H1 (cell line): Measurements from ENCODE around the gene TTLL1. TPM values are rescaled to one million over a fixed set of nuclear protein-coding genes. Genes with fewer than 3 reads are reported as not detected.

Experiments used
- CTCF ChIA-PET: fragments of 300-600 bp; sonication (Branson Sonifier 250); formaldehyde crosslinking; loops from one replicate; lab custom pipeline; 2021; ENCODE audit not compliant: partially characterized antibody; lab: Charles Lee
- POLR2A ChIA-PET: fragments of 300-600 bp; sonication (Branson Sonifier 250); formaldehyde crosslinking; loops from one replicate; lab custom pipeline; 2021; ENCODE audit warnings: inconsistent platforms; ENCODE audit not compliant: partially characterized antibody; lab: Charles Lee
- DNase-seq, 2 experiments: peaks; one replicate each; pipeline versions ENCODE4 v3.0.0 to v3.0.0-alpha.2; 2010 to 2022; ENCODE audit warnings: low spot score in 2 of 2, low read depth in 1 of 2, mixed read lengths in 1 of 2
- FAIRE-seq: peaks from 2 replicates; lab custom pipeline; 2011; peaks lifted over from hg19 to GRCh38; lab: Jason Lieb, UNC
- H2AFZ ChIP-seq: 2 replicates; pipeline ENCODE4 v1.8.1; 2012; ENCODE audit warnings: low read length, inconsistent platforms
- H2AK5ac ChIP-seq: 2 replicates; pipeline ENCODE4 v1.6.1; 2013; ENCODE audit warnings: low read depth, low read length
- H2BK120ac ChIP-seq: replicated peaks from 2 replicates; pipeline ENCODE3; 2013; ENCODE audit warnings: low read depth, low read length, inconsistent platforms
- H2BK12ac ChIP-seq: 2 replicates; pipeline ENCODE4 v1.6.1; 2013; ENCODE audit warnings: low read depth, low read length
- H2BK15ac ChIP-seq: 2 replicates; pipeline ENCODE4 v1.6.1; 2013; ENCODE audit warnings: low read length
- H2BK20ac ChIP-seq: 2 replicates; pipeline ENCODE4 v1.6.1; 2013; ENCODE audit warnings: low read length
- H2BK5ac ChIP-seq: 2 replicates; pipeline ENCODE4 v1.6.1; 2013; ENCODE audit warnings: low read depth, low read length
- H3K14ac ChIP-seq: 2 replicates; pipeline ENCODE4 v1.6.1; 2013; ENCODE audit warnings: inconsistent platforms; ENCODE audit not compliant: insufficient read length
- H3K18ac ChIP-seq: 2 replicates; pipeline ENCODE4 v1.6.1; 2013; ENCODE audit warnings: low read length; ENCODE audit errors: extremely low read depth
- H3K23ac ChIP-seq: 2 replicates; pipeline ENCODE4 v1.6.1; 2013; ENCODE audit warnings: inconsistent platforms; ENCODE audit not compliant: insufficient read length
- H3K23me2 ChIP-seq: 2 replicates; pipeline ENCODE4 v1.6.1; 2013; ENCODE audit warnings: low read depth, low read length
- H3K27ac ChIP-seq: 2 replicates; pipeline ENCODE4 v1.6.1; 2011; ENCODE audit warnings: low read depth, low read length, inconsistent platforms
- H3K27me3 ChIP-seq, 4 experiments: replicated peaks in 1 of 4; 1 replicate in 1 of 4; 2 replicates in 3 of 4; pipeline versions ENCODE4 v1.6.1 to v1.8.1; 2011 to 2013; ENCODE audit warnings: low read length in 3 of 4, mild to moderate bottlenecking in 3 of 4, inconsistent platforms in 2 of 4, mixed read lengths in 2 of 4, moderate library complexity in 1 of 4; ENCODE audit not compliant: control insufficient read depth in 3 of 4, insufficient read depth in 3 of 4; ENCODE audit errors: extremely low read depth in 1 of 4
- H3K36me3 ChIP-seq, 4 experiments: 2 replicates each; pipeline versions ENCODE4 v1.6.1 to v1.8.1; 2011 to 2013; ENCODE audit warnings: mild to moderate bottlenecking in 4 of 4, low read length in 3 of 4, moderate library complexity in 2 of 4, control low read depth in 1 of 4, inconsistent platforms in 1 of 4; ENCODE audit not compliant: insufficient read depth in 4 of 4, control insufficient read depth in 2 of 4
- H3K4ac ChIP-seq: replicated peaks from 2 replicates; pipeline ENCODE3; 2013; ENCODE audit warnings: low read length, low read depth, mixed read lengths, inconsistent platforms; ENCODE audit not compliant: insufficient read length
- H3K4me1 ChIP-seq, 4 experiments: replicated peaks in 1 of 4; 1 replicate in 1 of 4; 2 replicates in 3 of 4; pipeline versions ENCODE4 v1.6.1 to v1.8.1; 2011 to 2013; ENCODE audit warnings: low read length in 3 of 4, inconsistent platforms in 2 of 4, mixed read lengths in 1 of 4; ENCODE audit not compliant: insufficient read depth in 4 of 4, control insufficient read depth in 3 of 4
- H3K4me2 ChIP-seq, 2 experiments: 2 replicates each; pipeline versions ENCODE4 v1.6.1 to v1.8.1; 2011 to 2013; ENCODE audit warnings: low read depth in 2 of 2, low read length in 2 of 2, control low read depth in 1 of 2, inconsistent platforms in 1 of 2, mild to moderate bottlenecking in 1 of 2; ENCODE audit not compliant: insufficient read depth in 1 of 2
- H3K4me3 ChIP-seq, 4 experiments: fragments of 200-600, 300-600 bp in 1 of 4; sonication (generic), shearing (Covaris generic), sonication (Bioruptor Twin) in 1 of 4; 2 replicates each; pipeline versions ENCODE4 v1.5.1 to v1.8.1; 2011 to 2016; ENCODE audit warnings: low read length in 4 of 4, low read depth in 3 of 4, control low read depth in 2 of 4, inconsistent platforms in 2 of 4, mild to moderate bottlenecking in 2 of 4, mixed read lengths in 1 of 4, moderate library complexity in 1 of 4; ENCODE audit not compliant: insufficient read depth in 2 of 4; ENCODE audit errors: extremely low read depth in 1 of 4
- H3K56ac ChIP-seq: replicated peaks from 2 replicates; pipeline ENCODE3; 2013; ENCODE audit warnings: low read depth, mild to moderate bottlenecking, mixed read lengths, low read length, inconsistent platforms; ENCODE audit not compliant: insufficient read length
- H3K79me1 ChIP-seq: 2 replicates; pipeline ENCODE4 v1.6.1; 2013; ENCODE audit warnings: low read depth, low read length, control low read depth
- H3K79me2 ChIP-seq, 2 experiments: 2 replicates each; pipeline versions ENCODE4 v1.6.1 to v1.8.1; 2012 to 2013; ENCODE audit warnings: low read length in 2 of 2, mild to moderate bottlenecking in 2 of 2, inconsistent platforms in 1 of 2; ENCODE audit not compliant: insufficient read depth in 2 of 2, control insufficient read depth in 1 of 2
- H3K9ac ChIP-seq, 4 experiments: replicated peaks in 1 of 4; 1 replicate in 1 of 4; 2 replicates in 3 of 4; pipeline versions ENCODE4 v1.6.1 to v1.8.1; 2011 to 2013; ENCODE audit warnings: low read depth in 3 of 4, low read length in 3 of 4, control low read depth in 2 of 4, mild to moderate bottlenecking in 2 of 4, moderate library complexity in 2 of 4, inconsistent platforms in 1 of 4; ENCODE audit errors: extremely low read depth in 1 of 4
- H3K9me3 ChIP-seq, 2 experiments: 2 replicates each; pipeline versions ENCODE4 v1.6.1 to v1.8.1; 2012 to 2013; ENCODE audit warnings: mild to moderate bottlenecking in 2 of 2, moderate library complexity in 2 of 2, control low read depth in 1 of 2, inconsistent platforms in 1 of 2, low read depth in 1 of 2, low read length in 1 of 2, mixed read lengths in 1 of 2; ENCODE audit not compliant: insufficient read depth in 2 of 2
- H4K20me1 ChIP-seq, 2 experiments: replicated peaks in 1 of 2; 2 replicates each; pipeline versions ENCODE3 to v1.8.1; 2011 to 2013; ENCODE audit warnings: inconsistent platforms in 2 of 2, low read length in 2 of 2, mild to moderate bottlenecking in 1 of 2; ENCODE audit not compliant: insufficient read depth in 2 of 2, control insufficient read depth in 1 of 2
- H4K5ac ChIP-seq: 2 replicates; pipeline ENCODE4 v1.6.1; 2013; ENCODE audit warnings: low read length, low read depth, mixed read lengths, inconsistent platforms; ENCODE audit not compliant: insufficient read length
- H4K8ac ChIP-seq: 2 replicates; pipeline ENCODE4 v1.8.0; 2013; ENCODE audit warnings: mild to moderate bottlenecking, moderate library complexity, low read length, inconsistent platforms; ENCODE audit not compliant: insufficient read depth; ENCODE audit errors: extremely low read depth
- H4K91ac ChIP-seq: replicated peaks from 2 replicates; pipeline ENCODE3; 2013; ENCODE audit warnings: low read length, mixed read lengths, inconsistent platforms; ENCODE audit not compliant: insufficient read length
- ASH2L ChIP-seq: fragments of 200-600, 300-600 bp; sonication (generic); IDR thresholded peaks from one replicate; pipeline ENCODE4 v1.7.1; 2017; ENCODE audit warnings: low read length
- ATF3 ChIP-seq: IDR thresholded peaks from 2 replicates; pipeline ENCODE4 v1.6.1; 2011; ENCODE audit warnings: low read depth, mild to moderate bottlenecking, low read length; ENCODE audit not compliant: insufficient read depth
- BACH1 ChIP-seq: IDR thresholded peaks from 2 replicates; pipeline ENCODE4 v1.6.1; 2012; ENCODE audit warnings: low read length, improper control_type of control experiment
- BRCA1 ChIP-seq: IDR thresholded peaks from 2 replicates; pipeline ENCODE4 v1.6.1; 2012; ENCODE audit warnings: low read depth, low read length, improper control_type of control experiment
- E2F6 ChIP-seq: IDR thresholded peaks from 2 replicates; pipeline ENCODE4 v1.6.1; 2012; ENCODE audit warnings: inconsistent platforms
- GTF2F1 ChIP-seq: IDR thresholded peaks from 2 replicates; pipeline ENCODE4 v1.6.1; 2012; ENCODE audit warnings: low read depth, low read length, improper control_type of control experiment, borderline replicate concordance
- HDAC6 ChIP-seq: IDR thresholded peaks from one replicate; pipeline ENCODE4 v1.7.1; 2012; ENCODE audit warnings: low read depth, mild to moderate bottlenecking, inconsistent platforms, low read length, moderate library complexity
- JUN ChIP-seq: IDR thresholded peaks from 2 replicates; pipeline ENCODE4 v1.6.1; 2011; ENCODE audit warnings: low read depth, mild to moderate bottlenecking, improper control_type of control experiment, low read length
- NRF1 ChIP-seq: IDR thresholded peaks from 2 replicates; pipeline ENCODE4 v1.6.1; 2011; ENCODE audit warnings: mild to moderate bottlenecking, low read depth, low read length, improper control_type of control experiment
- POU5F1 ChIP-seq: IDR thresholded peaks from 2 replicates; pipeline ENCODE4 v1.6.1; 2011; ENCODE audit warnings: low read depth, mild to moderate bottlenecking, low read length, moderate library complexity
- SRF ChIP-seq: IDR thresholded peaks from 2 replicates; pipeline ENCODE4 v1.6.1; 2011; ENCODE audit warnings: mild to moderate bottlenecking, low read depth, low read length, moderate library complexity
- TCF12 ChIP-seq: IDR thresholded peaks from 2 replicates; pipeline ENCODE4 v1.6.1; 2011; ENCODE audit warnings: low read depth, mild to moderate bottlenecking, low read length
- WGBS, 2 experiments: shearing (Covaris generic) in 1 of 2; methylation state at CpG; one replicate each; pipeline versions ENCODE4 v1.1.6 to v1.1.7; 2013 to 2015; ENCODE audit warnings: low lambda C conversion rate in 2 of 2, mixed read lengths in 2 of 2, inconsistent platforms in 1 of 2, low coverage in 1 of 2, missing lambda C conversion rate in 1 of 2; ENCODE audit not compliant: insufficient replicate concordance in 2 of 2, insufficient coverage in 1 of 2, insufficient read length in 1 of 2; ENCODE audit errors: extremely low coverage in 1 of 2, missing lambda C conversion rate in 1 of 2; 5-methylcytosine and 5-hydroxymethylcytosine counted together
- polyA plus RNA-seq, 7 experiments: library from polyadenylated mRNA; depleted of rRNA in 3 of 7; stranded (reverse) in 5 of 7; unstranded in 2 of 7; fragments of >200 nt in 5 of 7; fragments of 200-250 nt in 2 of 7; gene quantifications; 1 replicate in 5 of 7; 2 replicates in 1 of 7; 4 replicates in 1 of 7; pipeline versions ENCODE4 v1.2.1 to v1.2.3, GENCODE V29; 2011 to 2013; ENCODE audit warnings: missing spikeins in 2 of 7, mixed read lengths in 2 of 7
- total RNA-seq: library from RNA; stranded (reverse); fragmentation: NEBNext Ultra II Directional; extraction: Animal tissue kit (Norgen Biotek cat#: 25700); gene quantifications from 2 replicates; pipeline ENCODE4 v1.2.1, GENCODE V29; 2021

The TTLL1 gene
- total and polyA plus RNA-seq, 2 of the 8 experiments (the other 6 are each of a cell fraction or from before 2014, with no cell fraction given) = 5.0 to 13.8 TPM

GRCh38 chr22:43090130-43090789, 1.1 kb upstream of the TTLL1 start:
- DNase-seq (no peak), FAIRE-seq (no peak)
- Histone ChIP-seq H2BK120ac (no peak overlapping the region), H4K20me1 (no peaks in the 10 kb centered on the region), H3K27ac (no peak overlapping the region), H4K91ac (no peak overlapping the region), H3K9me3 (no peaks in the 10 kb centered on the region), H3K36me3 (no peaks in the 10 kb centered on the region; a peak in 1 of 8 replicates), H3K27me3 (no peaks in the 10 kb centered on the region), H3K4me2 (peak overlapping the region in 1 of 2 experiments; percentile 92; a peak in 1 of 4 replicates), H3K23ac (no peak overlapping the region), H2BK12ac (no peak overlapping the region), H3K56ac (no peak overlapping the region), H2BK15ac (no peak overlapping the region), H3K23me2 (peaks cover 5% of the 10 kb centered on the region), H2AFZ (no peak overlapping the region), H2AK5ac (no peak overlapping the region), H3K14ac (no peak overlapping the region), H3K4ac (no peak overlapping the region), H3K18ac (no peak overlapping the region), H3K4me1 (no peaks in the 10 kb centered on the region), H2BK20ac (no peak overlapping the region), H3K9ac (no peak overlapping the region), H3K79me1 (no peaks in the 10 kb centered on the region), H4K5ac (no peak overlapping the region), H2BK5ac (no peak overlapping the region), H3K4me3 (no peak overlapping the region), H4K8ac (no peak overlapping the region), H3K79me2 (no peaks in the 10 kb centered on the region)
- ChIA-PET POLR2A (interaction anchor here (0.6 kb wide), 1 partner anchor 82 kb away, joined by 3 read pairs; no protein-coding TSS in a partner anchor), CTCF (interaction anchor here (0.7 to 1.0 kb wide), 3 partner anchors 24 to 49 kb away, joined by 3 to 5 read pairs (median 4); no protein-coding TSS in a partner anchor)
- WGBS, 2 experiments = 92% methylated on average over 6 of the region's 6 CpGs; no CpG with 5 or more reads in 1 of the 2 experiments
- TF ChIP-seq BRCA1 (no peak), NRF1 (no peak), E2F6 (no peak), ATF3 (no peak), ASH2L (no peak), SRF (no peak), POU5F1 (no peak), JUN (no peak), HDAC6 (no peak), BACH1 (no peak), GTF2F1 (no peak), TCF12 (no peak)
